ENCODE results near the gene CCT3.

The CCT3 gene

GRCh38 chr1:156284112-156284511 is 54.0 kb downstream of the CCT3 start, which contains the start of gene TMEM79:
TMEM79 (plus strand) TSS chr1:156284325; CDS start chr1:156285227, 902 bp downstream.
- Histone ChIP-seq H4K8ac (ENCODE audit: low read depth, low read length) (no peak within 1 kb of the TSS), H3K79me1 (ENCODE audit: low read length) (peaks cover 12% of the 10 kb centered on the region), H3K56ac (ENCODE audit: low read length) (peak within 1 kb of the TSS; percentile 74), H3K36me3 (ENCODE audit: control insufficient read depth, insufficient read depth, low read length) (no peaks in the 10 kb centered on the region), H2BK15ac (replicated peaks; ENCODE audit: low read depth) (no peak within 1 kb of the TSS), H2AK5ac (ENCODE audit: low read length) (no peak within 1 kb of the TSS), H3K27me3 (ENCODE audit: insufficient read depth, low read length, poor library complexity) (no peaks in the 10 kb centered on the region), H2BK5ac (ENCODE audit: low read length) (no peak within 1 kb of the TSS), H3K4me1 (ENCODE audit: control insufficient read depth, low read depth, low read length) (no peaks in the 10 kb centered on the region), H3K4me2 (ENCODE audit: low read length) (peak within 1 kb of the TSS; percentile 12), H2BK120ac (ENCODE audit: low read depth, low read length) (no peak within 1 kb of the TSS), H3K9ac (ENCODE audit: low read length) (peak within 1 kb of the TSS; percentile 63), H4K5ac (ENCODE audit: low read length) (no peak within 1 kb of the TSS), H3K23ac (ENCODE audit: low read length) (no peak within 1 kb of the TSS), H3K4ac (ENCODE audit: low read depth, low read length) (no peak within 1 kb of the TSS), H3K18ac (ENCODE audit: low read length) (no peak within 1 kb of the TSS), H3K79me2 (ENCODE audit: control insufficient read depth, insufficient read depth, low read length) (peaks cover 30% of the 10 kb centered on the region), H3K4me3 (ENCODE audit: low read length) (no peak within 1 kb of the TSS), H3K27ac (ENCODE audit: low read depth, low read length) (no peak within 1 kb of the TSS)
- no CpG with 5 or more reads among the region's 7 CpGs for WGBS (ENCODE audit: extremely low coverage, insufficient coverage, low lambda C conversion rate)
- no peak for DNase-seq

DNA sequence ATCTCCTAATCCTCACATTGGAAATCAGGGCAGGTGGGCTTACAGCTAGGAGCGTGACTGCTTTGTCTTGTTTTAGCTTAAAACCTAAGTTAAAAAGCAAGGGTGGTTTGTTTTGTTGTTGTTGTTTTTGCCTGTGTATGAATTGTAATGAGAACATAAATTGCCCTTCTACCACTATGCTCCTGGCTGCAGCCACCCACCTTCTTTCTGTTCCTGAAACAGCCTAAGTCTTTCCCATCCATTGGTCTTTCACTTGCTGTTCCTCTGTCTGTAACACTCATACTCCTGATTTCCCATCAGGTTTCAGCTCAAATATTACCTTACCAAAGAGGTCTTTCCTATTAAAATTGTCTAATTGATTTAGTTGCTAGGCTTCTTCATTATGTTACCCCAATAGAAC is 54.6 kb downstream of the CCT3 start:
- no peak overlapping the region for H3K18ac ChIP-seq (ENCODE audit: low read length)
- no peak overlapping the region for H3K4me3 ChIP-seq (ENCODE audit: low read length)
- H3K23ac ChIP-seq (ENCODE audit: low read length): no peak overlapping the region
- H3K4me2 ChIP-seq (ENCODE audit: low read length): no peak overlapping the region
- no peaks in the 10 kb centered on the region for H3K27me3 ChIP-seq (ENCODE audit: insufficient read depth, low read length, poor library complexity)
- no peak overlapping the region for H4K8ac ChIP-seq (ENCODE audit: low read depth, low read length)
- H2BK15ac ChIP-seq (replicated peaks; ENCODE audit: low read depth): no peak overlapping the region
- H3K4ac ChIP-seq (ENCODE audit: low read depth, low read length): no peak overlapping the region
- H3K56ac ChIP-seq (ENCODE audit: low read length): peak overlapping the region; percentile 74
- H3K27ac ChIP-seq (ENCODE audit: low read depth, low read length): no peak overlapping the region
- peaks cover 16% of the 10 kb centered on the region for H3K79me1 ChIP-seq (ENCODE audit: low read length)
- H3K4me1 ChIP-seq (ENCODE audit: control insufficient read depth, low read depth, low read length): no peaks in the 10 kb centered on the region
- peaks cover 34% of the 10 kb centered on the region for H3K79me2 ChIP-seq (ENCODE audit: control insufficient read depth, insufficient read depth, low read length)
- no peak overlapping the region for H4K5ac ChIP-seq (ENCODE audit: low read length)
- no CpG with 5 or more reads among the region's 1 CpG for whole genome bisulfite sequencing (ENCODE audit: extremely low coverage, insufficient coverage, low lambda C conversion rate)
- no peak overlapping the region for H2AK5ac ChIP-seq (ENCODE audit: low read length)
- no peaks in the 10 kb centered on the region for H3K36me3 ChIP-seq (ENCODE audit: control insufficient read depth, insufficient read depth, low read length)
- no peak overlapping the region for H2BK5ac ChIP-seq (ENCODE audit: low read length)
- H2BK120ac ChIP-seq (ENCODE audit: low read depth, low read length): no peak overlapping the region
- DNase-seq: no peak
- H3K9ac ChIP-seq (ENCODE audit: low read length): peak overlapping the region; percentile 63

- H2BK15ac ChIP-seq (replicated peaks; ENCODE audit: low read depth): no peak within 1 kb of the TSS
- DNase-seq: peak; percentile 100
- no peak within 1 kb of the TSS for H4K5ac ChIP-seq (ENCODE audit: low read length)
- peaks cover 19% of the 10 kb centered on the region for H3K79me1 ChIP-seq (ENCODE audit: low read length)
- WGBS (ENCODE audit: extremely low coverage, insufficient coverage, low lambda C conversion rate): no CpG with 5 or more reads among the region's 50 CpGs
- H4K8ac ChIP-seq (ENCODE audit: low read depth, low read length): no peak within 1 kb of the TSS
- peaks cover 3% of the 10 kb centered on the region for H3K36me3 ChIP-seq (ENCODE audit: control insufficient read depth, insufficient read depth, low read length)
- peaks cover 34% of the 10 kb centered on the region for H3K79me2 ChIP-seq (ENCODE audit: control insufficient read depth, insufficient read depth, low read length)
- H2BK120ac ChIP-seq (ENCODE audit: low read depth, low read length): no peak within 1 kb of the TSS
- peak within 1 kb of the TSS; percentile 72 for H3K4me2 ChIP-seq (ENCODE audit: low read length)
- no peak within 1 kb of the TSS for H3K23ac ChIP-seq (ENCODE audit: low read length)
- H3K56ac ChIP-seq (ENCODE audit: low read length): peak within 1 kb of the TSS; percentile 90
- H3K4me1 ChIP-seq (ENCODE audit: control insufficient read depth, low read depth, low read length): no peaks in the 10 kb centered on the region
- peak within 1 kb of the TSS; percentile 82 for H3K4ac ChIP-seq (ENCODE audit: low read depth, low read length)
- no peaks in the 10 kb centered on the region for H3K27me3 ChIP-seq (ENCODE audit: insufficient read depth, low read length, poor library complexity)
- H3K9ac ChIP-seq (ENCODE audit: low read length): peak within 1 kb of the TSS; percentile 63
- no peak within 1 kb of the TSS for H2BK5ac ChIP-seq (ENCODE audit: low read length)
- peak within 1 kb of the TSS; percentile 61 for H3K27ac ChIP-seq (ENCODE audit: low read depth, low read length)
- peak within 1 kb of the TSS; percentile 44 for H3K4me3 ChIP-seq (ENCODE audit: low read length)
- H3K18ac ChIP-seq (ENCODE audit: low read length): peak within 1 kb of the TSS; percentile 94
- no peak within 1 kb of the TSS for H2AK5ac ChIP-seq (ENCODE audit: low read length)
Measured at GRCh38 chr1:156282479-156283222, 55.4 kb downstream of the CCT3 start, which contains the start of gene SMG5. SMG5 (minus strand) TSS chr1:156282825; CDS start chr1:156282680, 145 bp downstream.

DNA sequence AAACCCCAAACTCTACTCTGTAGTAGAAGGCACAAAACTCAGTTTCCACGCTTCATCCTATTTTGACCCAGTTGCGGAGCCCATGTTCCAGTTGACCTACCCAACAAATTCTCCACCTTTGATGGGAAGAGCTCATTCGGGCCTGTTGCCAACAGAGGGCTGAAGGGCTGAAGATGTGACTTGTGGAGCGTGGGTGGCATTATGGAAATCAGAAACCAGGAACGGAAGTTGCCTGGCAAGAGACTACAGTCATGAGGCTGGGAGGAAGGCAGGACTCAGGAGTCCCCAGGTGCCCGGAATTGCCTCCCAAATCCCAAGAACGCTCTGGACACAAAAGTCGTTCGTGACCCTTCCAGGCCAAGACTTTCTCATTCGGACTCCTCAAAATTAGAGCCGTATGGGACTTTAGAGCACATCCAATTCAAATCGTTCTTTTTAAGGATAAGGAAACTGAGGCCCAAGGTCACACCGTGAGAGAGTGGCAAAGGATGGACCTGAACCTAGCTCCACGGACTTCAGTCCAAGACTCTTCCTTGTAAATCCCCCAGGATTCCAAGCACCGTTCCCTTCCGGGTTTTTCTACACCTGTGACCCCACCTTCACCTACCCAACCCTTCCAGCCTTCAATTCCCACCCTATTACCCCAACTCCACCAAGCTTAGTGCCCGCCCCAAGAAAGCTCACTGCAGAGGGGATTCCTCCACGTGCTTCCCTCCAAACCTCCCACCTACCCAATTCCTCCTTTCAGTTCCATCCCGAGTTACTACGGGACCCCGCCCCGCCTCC is 56.2 kb downstream of the CCT3 start:
- H3K56ac ChIP-seq (ENCODE audit: low read length): peak overlapping the region; percentile 90
- no peak overlapping the region for H4K5ac ChIP-seq (ENCODE audit: low read length)
- no peak overlapping the region for H2AK5ac ChIP-seq (ENCODE audit: low read length)
- H3K4me1 ChIP-seq (ENCODE audit: control insufficient read depth, low read depth, low read length): no peaks in the 10 kb centered on the region
- peak overlapping the region; percentile 82 for H3K4ac ChIP-seq (ENCODE audit: low read depth, low read length)
- H3K4me2 ChIP-seq (ENCODE audit: low read length): peak overlapping the region; percentile 72
- no peak overlapping the region for H3K27ac ChIP-seq (ENCODE audit: low read depth, low read length)
- H2BK15ac ChIP-seq (replicated peaks; ENCODE audit: low read depth): no peak overlapping the region
- no peaks in the 10 kb centered on the region for H3K27me3 ChIP-seq (ENCODE audit: insufficient read depth, low read length, poor library complexity)
- H3K79me2 ChIP-seq (ENCODE audit: control insufficient read depth, insufficient read depth, low read length): peaks cover 34% of the 10 kb centered on the region
- H3K9ac ChIP-seq (ENCODE audit: low read length): peak overlapping the region; percentile 63
- H3K79me1 ChIP-seq (ENCODE audit: low read length): peaks cover 19% of the 10 kb centered on the region
- H3K23ac ChIP-seq (ENCODE audit: low read length): no peak overlapping the region
- H3K36me3 ChIP-seq (ENCODE audit: control insufficient read depth, insufficient read depth, low read length): peaks cover 5% of the 10 kb centered on the region
- H3K18ac ChIP-seq (ENCODE audit: low read length): peak overlapping the region; percentile 94
- H4K8ac ChIP-seq (ENCODE audit: low read depth, low read length): no peak overlapping the region
- no peak overlapping the region for H2BK120ac ChIP-seq (ENCODE audit: low read depth, low read length)
- DNase-seq: peak; percentile 57
- no peak overlapping the region for H2BK5ac ChIP-seq (ENCODE audit: low read length)
- peak overlapping the region; percentile 44 for H3K4me3 ChIP-seq (ENCODE audit: low read length)
- no CpG with 5 or more reads among the region's 22 CpGs for WGBS (ENCODE audit: extremely low coverage, insufficient coverage, low lambda C conversion rate)

DNA sequence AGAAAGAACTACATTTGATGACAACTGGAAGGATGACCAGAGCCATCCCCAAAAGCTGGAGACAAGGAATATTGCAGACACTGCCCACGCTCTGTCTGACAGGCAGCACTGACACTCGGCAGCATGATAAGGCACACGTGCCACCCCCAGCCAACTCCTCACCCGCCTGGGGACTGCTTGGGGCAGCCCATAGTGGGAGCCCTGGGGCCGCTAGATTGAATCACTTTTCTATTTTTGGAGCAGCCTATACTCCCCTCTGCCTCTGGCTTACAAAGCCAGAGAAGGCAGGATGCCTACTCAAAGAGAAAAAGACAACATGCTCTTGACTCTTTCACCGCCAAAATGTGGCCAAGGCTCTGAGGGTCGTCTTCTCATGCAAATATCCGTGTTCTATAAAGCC is 56.8 kb downstream of the CCT3 start:
- Histone ChIP-seq H3K23ac (ENCODE audit: low read length) (no peak overlapping the region), H4K8ac (ENCODE audit: low read depth, low read length) (no peak overlapping the region), H2BK5ac (ENCODE audit: low read length) (no peak overlapping the region), H3K9ac (ENCODE audit: low read length) (peak overlapping the region; percentile 63), H2BK15ac (replicated peaks; ENCODE audit: low read depth) (no peak overlapping the region), H3K79me1 (ENCODE audit: low read length) (peaks cover 19% of the 10 kb centered on the region), H2BK120ac (ENCODE audit: low read depth, low read length) (no peak overlapping the region), H3K4ac (ENCODE audit: low read depth, low read length) (no peak overlapping the region), H3K4me3 (ENCODE audit: low read length) (no peak overlapping the region), H4K5ac (ENCODE audit: low read length) (no peak overlapping the region), H3K4me2 (ENCODE audit: low read length) (peak overlapping the region; percentile 72), H3K18ac (ENCODE audit: low read length) (no peak overlapping the region), H3K36me3 (ENCODE audit: control insufficient read depth, insufficient read depth, low read length) (peaks cover 6% of the 10 kb centered on the region), H3K27me3 (ENCODE audit: insufficient read depth, low read length, poor library complexity) (no peaks in the 10 kb centered on the region), H3K4me1 (ENCODE audit: control insufficient read depth, low read depth, low read length) (no peaks in the 10 kb centered on the region), H3K56ac (ENCODE audit: low read length) (peak overlapping the region; percentile 90), H3K79me2 (ENCODE audit: control insufficient read depth, insufficient read depth, low read length) (peaks cover 34% of the 10 kb centered on the region), H2AK5ac (ENCODE audit: low read length) (no peak overlapping the region), H3K27ac (ENCODE audit: low read depth, low read length) (no peak overlapping the region)
- WGBS (ENCODE audit: extremely low coverage, insufficient coverage, low lambda C conversion rate): no CpG with 5 or more reads among the region's 8 CpGs
- no peak for DNase-seq
